ENCODE measurements around the gene ZNRD2.
A peak's percentile ranks its signal among the peaks of the same experiment; 100 is the strongest.

Gene ZNRD2

GRCh38 chr11:65606876-65607613 lies 36.8 kb downstream of the ZNRD2 start (continued):
- TF ChIP-seq ZSCAN5A (tag by site-specific recombination; IDR thresholded peaks at IDR 0.05) (no peak), KLF1 (tag by site-specific recombination; IDR thresholded peaks at IDR 0.05) (peak; percentile 36; the same call in 1 of the 2 replicates), ZNF624 (tag by site-specific recombination; IDR thresholded peaks at IDR 0.05) (no peak)

GRCh38 chr11:65607614-65608426 lies 37.5 kb downstream of the ZNRD2 start:
- no peak for TF ChIP-seq MYNN (tag by site-specific recombination; IDR thresholded peaks at IDR 0.05; ENCODE audit: borderline replicate concordance)
- TF ChIP-seq IKZF3 (tag by site-specific recombination; IDR thresholded peaks at IDR 0.05) = no peak
- TF ChIP-seq BCL11B (tag by site-specific recombination; IDR thresholded peaks at IDR 0.05; ENCODE audit: low read depth) = no peak
- TF ChIP-seq PRDM2 (tag by site-specific recombination; IDR thresholded peaks at IDR 0.05; ENCODE audit: borderline replicate concordance) = no peak
- no peak for TF ChIP-seq ZFP37 (tag by site-specific recombination; IDR thresholded peaks at IDR 0.05)
- Histone ChIP-seq H3K4me1 (ENCODE audit: control insufficient read depth, insufficient read depth, low read length) (no peaks in the 10 kb centered on the region), H3K9me3 (ENCODE audit: control insufficient read depth, insufficient read depth, low read depth, low read length) (no peaks in the 10 kb centered on the region), H3K27ac (ENCODE audit: extremely low read depth, low read depth, low read length) (no peak overlapping the region), H3K4me3 (ENCODE audit: low read depth, low read length) (no peak overlapping the region), H3K36me3 (ENCODE audit: control insufficient read depth in 2 of 2, insufficient read depth in 1 of 2, low read length in 2 of 2) (peaks cover 0 to 87% of the 10 kb centered on the region in 2 experiments; a peak in 2 of 3 replicates)
- ChIA-PET CTCF (interaction anchor here (1.4 kb wide), 1 partner anchor 19 kb away, joined by 5 read pairs; no protein-coding TSS in a partner anchor), POLR2A (interaction anchor here (0.5 kb wide), 1 partner anchor 65 kb away, joined by 3 read pairs; no protein-coding TSS in a partner anchor)

- Histone ChIP-seq H3K27ac (ENCODE audit: extremely low read depth, low read depth, low read length) (no peak overlapping the region), H3K4me1 (ENCODE audit: control insufficient read depth, insufficient read depth, low read length) (no peaks in the 10 kb centered on the region), H3K9me3 (ENCODE audit: control insufficient read depth, insufficient read depth, low read depth, low read length) (no peaks in the 10 kb centered on the region), H3K36me3 (ENCODE audit: control insufficient read depth in 2 of 2, insufficient read depth in 1 of 2, low read length in 2 of 2) (peaks cover 0 to 78% of the 10 kb centered on the region in 2 experiments; a peak in 1 of 3 replicates), H3K4me3 (ENCODE audit: low read depth, low read length) (no peak overlapping the region)
- CTCF ChIA-PET = interaction anchor here (2.7 kb wide), 1 partner anchor 16 kb away, joined by 13 read pairs; no protein-coding TSS in a partner anchor
- no peak for TF ChIP-seq BCL11A (tag by site-specific recombination; IDR thresholded peaks at IDR 0.05; ENCODE audit: low read depth)
- no peak for TF ChIP-seq ZNF248 (tag by site-specific recombination; IDR thresholded peaks at IDR 0.05)
- no peak for TF ChIP-seq ZNF785 (tag by site-specific recombination; IDR thresholded peaks at IDR 0.05)
- no peak for TF ChIP-seq ZNF585B (tag by site-specific recombination; IDR thresholded peaks at IDR 0.05)
- TF ChIP-seq ZNF747 (tag by site-specific recombination; IDR thresholded peaks at IDR 0.05) = no peak
- no peak for TF ChIP-seq ZBTB11 (tag by site-specific recombination; conservative IDR thresholded peaks at IDR 0.05; ENCODE audit: low read depth)
- TF ChIP-seq KLF1 (tag by site-specific recombination; IDR thresholded peaks at IDR 0.05) = no peak
- TF ChIP-seq ZNF76 (tag by site-specific recombination; IDR thresholded peaks at IDR 0.05; ENCODE audit: borderline replicate concordance, low read depth) = no peak
- no peak for TF ChIP-seq ZNF175 (tag by site-specific recombination; IDR thresholded peaks at IDR 0.05)
- no peak for TF ChIP-seq ZNF19 (tag by site-specific recombination; IDR thresholded peaks at IDR 0.05; ENCODE audit: low read depth)
- TF ChIP-seq ZNF211 (tag by site-specific recombination; IDR thresholded peaks at IDR 0.05; ENCODE audit: low read depth) = no peak
- no peak for TF ChIP-seq ZNF416 (tag by site-specific recombination; IDR thresholded peaks at IDR 0.05)
- no peak for TF ChIP-seq ZNF184 (tag by site-specific recombination; IDR thresholded peaks at IDR 0.05)
- POLR2A ChIA-PET = no interaction called here
These were observed 39.0 kb downstream of the ZNRD2 start for GRCh38 chr11:65609229-65609628.
